K562 (cell line): Measurements from ENCODE around the gene PIEZO2. TPM values are rescaled to one million over a fixed set of nuclear protein-coding genes. Genes with fewer than 3 reads are reported as not detected.
A peak's percentile ranks its signal among the peaks of the same experiment; 100 is the strongest.

Experiments used
- ATAC-seq: fragments of 200-7000 bp; cut with Tn5 transposase; 3 replicates; pipeline ENCODE4 v1.9.1; 2020; ENCODE audit warnings: moderate library complexity
- BruUV-seq: library from RNA; stranded (reverse); fragments of 400-500 nt; replicated peaks from 2 replicates; lab custom pipeline; 2021; lab: Mats Ljungman, UMichigan
- CTCF ChIA-PET: fragments of 300-600 bp; formaldehyde crosslinking; extraction: SDS; loops from one replicate; lab custom pipeline; 2021; ENCODE audit warnings: low intra/inter-chr PET ratio; lab: Yijun Ruan, JAX
- POLR2A ChIA-PET: fragments of 300-600, 350-650 bp; sonication (Branson Sonifier 250); formaldehyde crosslinking; extraction: SDS; loops from one replicate; lab custom pipeline; 2021; ENCODE audit warnings: antibody characterized with exemption, inconsistent platforms; lab: Yijun Ruan, JAX
- DNase-seq, 4 experiments: peaks; one replicate each; pipeline versions ENCODE4 v3.0.0 to v3.0.0-alpha.2; 2011 to 2018; ENCODE audit warnings: low spot score in 3 of 4, mixed read lengths in 3 of 4; ENCODE audit errors: extremely low read depth in 1 of 4
- FAIRE-seq: peaks from 2 replicates; lab custom pipeline; 2011; peaks lifted over from hg19 to GRCh38; lab: Jason Lieb, UNC
- H2AFZ ChIP-seq: 2 replicates; pipeline ENCODE4 v1.6.0; 2011; ENCODE audit warnings: low read depth, low read length, control low read depth, inconsistent platforms
- H3K27ac ChIP-seq: fragments of 200-600 bp; 3 replicates; pipeline ENCODE4 v1.8.0; 2011; ENCODE audit warnings: low read depth, mild to moderate bottlenecking, control low read depth, inconsistent platforms, low read length, moderate library complexity, mixed read lengths; ENCODE audit errors: extremely low read depth
- H3K27me3 ChIP-seq, 2 experiments: fragments of 300-600 bp in 1 of 2; 2 replicates in 1 of 2; 3 replicates in 1 of 2; pipeline versions ENCODE4 v1.6.0 to v1.8.0; 2011; ENCODE audit warnings: inconsistent platforms in 2 of 2, low read length in 2 of 2, mild to moderate bottlenecking in 1 of 2, mixed read lengths in 1 of 2, moderate library complexity in 1 of 2; ENCODE audit not compliant: control insufficient read depth in 2 of 2, insufficient read depth in 2 of 2
- H3K36me3 ChIP-seq: fragments of 300-600 bp; 3 replicates; pipeline ENCODE4 v1.8.0; 2011; ENCODE audit warnings: mild to moderate bottlenecking, low read length, inconsistent platforms; ENCODE audit not compliant: control insufficient read depth, insufficient read depth
- H3K4me1 ChIP-seq, 2 experiments: fragments of 200-600 bp in 1 of 2; replicated peaks in 1 of 2; 2 replicates in 1 of 2; 3 replicates in 1 of 2; pipeline versions ENCODE4 v1.5.1 to v1.8.0; 2011; ENCODE audit warnings: inconsistent platforms in 2 of 2, low read length in 2 of 2, mild to moderate bottlenecking in 1 of 2, mixed read lengths in 1 of 2, moderate library complexity in 1 of 2; ENCODE audit not compliant: control insufficient read depth in 2 of 2, insufficient read depth in 2 of 2
- H3K4me2 ChIP-seq: 2 replicates; pipeline ENCODE4 v1.6.1; 2011; ENCODE audit warnings: low read length, control low read depth, inconsistent platforms, mixed read lengths; ENCODE audit not compliant: insufficient read depth
- H3K4me3 ChIP-seq: fragments of 200-600 bp; sonication (generic), shearing (Covaris generic); 2 replicates; pipeline ENCODE4 v1.5.1; 2016; ENCODE audit warnings: control low read depth, inconsistent platforms
- H3K79me2 ChIP-seq: fragments of 200-600 bp; 3 replicates; pipeline ENCODE4 v1.8.0; 2011; ENCODE audit warnings: low read length, inconsistent platforms; ENCODE audit not compliant: control insufficient read depth, insufficient read depth
- H3K9ac ChIP-seq, 2 experiments: 2 replicates each; pipeline versions ENCODE4 v1.6.0 to v1.6.1; 2011; ENCODE audit warnings: low read depth in 2 of 2, low read length in 2 of 2, control low read depth in 1 of 2, inconsistent platforms in 1 of 2, mild to moderate bottlenecking in 1 of 2, mixed read lengths in 1 of 2; ENCODE audit not compliant: insufficient read depth in 1 of 2
- H3K9me1 ChIP-seq: one replicate; pipeline ENCODE4 v1.6.0; 2011; ENCODE audit warnings: inconsistent platforms, mild to moderate bottlenecking, low read length, moderate library complexity; ENCODE audit not compliant: control insufficient read depth, insufficient read depth
- H3K9me3 ChIP-seq: replicated peaks from 2 replicates; pipeline ENCODE4 v1.5.1; 2011; ENCODE audit warnings: low read depth, low read length, inconsistent platforms; ENCODE audit not compliant: control insufficient read depth, insufficient read depth
- H4K20me1 ChIP-seq: replicated peaks from 2 replicates; pipeline ENCODE4 v1.6.1; 2011; ENCODE audit warnings: low read length, inconsistent platforms, mixed read lengths; ENCODE audit not compliant: control insufficient read depth, insufficient read depth
- ARID1B ChIP-seq: fragments of 450-650 bp; IDR thresholded peaks from 2 replicates; pipeline ENCODE4 v1.6.1; 2016; ENCODE audit warnings: antibody characterized with exemption, mild to moderate bottlenecking, inconsistent platforms
- ARID3A ChIP-seq: IDR thresholded peaks from 2 replicates; pipeline ENCODE4 v1.6.1; 2012; ENCODE audit warnings: low read depth, low read length, improper control_type of control experiment, borderline replicate concordance
- CAMTA2 ChIP-seq: fragments of 250-450 bp; sonication (Bioruptor Pico); conservative IDR thresholded peaks from 2 replicates; pipeline ENCODE4 v1.5.1; 2022
- CBX3 ChIP-seq, 2 experiments: IDR thresholded peaks; 1 replicate in 1 of 2; 2 replicates in 1 of 2; pipeline ENCODE4 v1.6.1; 2012; ENCODE audit warnings: inconsistent platforms in 2 of 2, low read length in 2 of 2, borderline replicate concordance in 1 of 2, control low read depth in 1 of 2
- CTBP1 ChIP-seq: fragments of 450-650 bp; IDR thresholded peaks from 2 replicates; pipeline ENCODE4 v1.6.1; 2016; ENCODE audit warnings: borderline replicate concordance
- FOXJ2 ChIP-seq: fragments of 200-800 bp; sonication (Bioruptor generic); IDR thresholded peaks from 2 replicates; pipeline ENCODE4 v1.6.1; 2016; ENCODE audit warnings: missing genetic modification characterization, missing compliant biosample characterization
- ILK ChIP-seq: fragments of 450-650 bp; IDR thresholded peaks from 2 replicates; pipeline ENCODE4 v1.6.1; 2016; ENCODE audit warnings: missing genetic modification characterization, low read depth, mild to moderate bottlenecking, missing compliant biosample characterization, moderate library complexity, borderline replicate concordance
- KAT2B ChIP-seq: IDR thresholded peaks from one replicate; pipeline ENCODE4 v1.6.1; 2012; ENCODE audit warnings: low read depth, mild to moderate bottlenecking, control low read depth, inconsistent platforms, low read length, moderate library complexity
- MEIS2 ChIP-seq: fragments of 450-650 bp; IDR thresholded peaks from 2 replicates; pipeline ENCODE4 v1.6.1; 2014; ENCODE audit warnings: mild to moderate bottlenecking; ENCODE audit not compliant: partially characterized antibody
- NFIX ChIP-seq: fragments of 250-450 bp; sonication (Bioruptor Pico); IDR thresholded peaks from 2 replicates; pipeline ENCODE4 v1.4.0; 2020; ENCODE audit warnings: low read depth, mild to moderate bottlenecking, moderate library complexity
- NFYB ChIP-seq: IDR thresholded peaks from 2 replicates; pipeline ENCODE4 v1.6.1; 2011; ENCODE audit warnings: mild to moderate bottlenecking, moderate library complexity; ENCODE audit not compliant: insufficient read length; ENCODE audit errors: extremely low read depth
- POLR2A ChIP-seq: fragments of 450-650 bp; conservative IDR thresholded peaks from 2 replicates; pipeline ENCODE4 v1.6.1; 2016
- POLR3A ChIP-seq: IDR thresholded peaks from 2 replicates; pipeline ENCODE4 v1.6.1; 2011; ENCODE audit warnings: borderline replicate concordance, mild to moderate bottlenecking, moderate library complexity; ENCODE audit not compliant: insufficient read length, insufficient read depth; ENCODE audit errors: extremely low read depth
- PPARD ChIP-seq: fragments of 250-450 bp; sonication (Bioruptor Pico); IDR thresholded peaks from 2 replicates; pipeline ENCODE4 v1.8.0; 2022; ENCODE audit warnings: inconsistent platforms, mild to moderate bottlenecking, moderate library complexity
- RBM25 ChIP-seq: fragments of 200-400 bp; formaldehyde crosslinking; IDR thresholded peaks from 2 replicates; pipeline ENCODE4 v1.6.1; 2018; ENCODE audit warnings: low read length, low read depth, moderate library complexity; ENCODE audit not compliant: severe bottlenecking
- SPI1 ChIP-seq: IDR thresholded peaks from 2 replicates; pipeline ENCODE4 v1.6.1; 2011; ENCODE audit warnings: low read depth, low read length, control low read depth, borderline replicate concordance
- ZNF232 ChIP-seq: sonication (generic); formaldehyde crosslinking; IDR thresholded peaks from 2 replicates; pipeline ENCODE4 v1.8.0; 2022; ENCODE audit warnings: mild to moderate bottlenecking, missing genetic modification reagents
- ZNF589 ChIP-seq: fragments of 200-800 bp; sonication (Bioruptor generic); IDR thresholded peaks from 2 replicates; pipeline ENCODE4 v1.6.1; 2016; ENCODE audit warnings: low read depth, missing genetic modification characterization, missing compliant biosample characterization
- WGBS: fragments of 100-300 bp; shearing (Covaris generic); methylation state at CpG from one replicate; pipeline ENCODE4 v1.1.6; 2016; ENCODE audit warnings: low coverage, mixed read lengths; ENCODE audit not compliant: insufficient coverage; ENCODE audit errors: missing lambda C conversion rate; 5-methylcytosine and 5-hydroxymethylcytosine counted together
- in situ Hi-C: fragments of 300-500 bp; cut with MboI; formaldehyde crosslinking; loops from 4 replicates; pipeline ENCODE4 v1.15.0; 2018; ENCODE audit warnings: inconsistent platforms, mixed read lengths
- intact Hi-C: fragments of 100-400 bp; cut with micrococcal nuclease; formaldehyde crosslinking; loops from 2 replicates; pipeline ENCODE4 v1.14.2; 2022
- polyA plus RNA-seq, 8 experiments: library from polyadenylated mRNA; depleted of rRNA in 4 of 8; stranded (reverse) in 5 of 8; unstranded in 3 of 8; fragments of >200 nt; fragmentation: Nextera tagmentation in 2 of 8; fragmentation: Illumina TruSeq in 1 of 8; extraction: Ambion mirVana in 2 of 8; extraction: Trizol in 1 of 8; gene quantifications; 2 replicates each; pipeline versions ENCODE4 v1.2.1 to v1.2.3, GENCODE V29; 2011 to 2014; ENCODE audit warnings: inconsistent platforms in 1 of 8, missing spikeins in 1 of 8
- total RNA-seq, 7 experiments: library from RNA; depleted of rRNA in 6 of 7; stranded (reverse); fragments of >200 nt in 6 of 7; fragmentation: Illumina TruSeq in 2 of 7; extraction: Trizol in 2 of 7; gene quantifications; 2 replicates each; pipeline versions ENCODE4 v1.2.1 to v1.2.3, GENCODE V29; 2011 to 2021; ENCODE audit warnings: low replicate concordance in 1 of 7

Gene PIEZO2
- total and polyA plus RNA-seq, 9 of the 15 experiments (the other 6 are each of a cell fraction or from before 2014, with no cell fraction given) = 0.54 to 4.1 (median 2.0) TPM

DNA sequence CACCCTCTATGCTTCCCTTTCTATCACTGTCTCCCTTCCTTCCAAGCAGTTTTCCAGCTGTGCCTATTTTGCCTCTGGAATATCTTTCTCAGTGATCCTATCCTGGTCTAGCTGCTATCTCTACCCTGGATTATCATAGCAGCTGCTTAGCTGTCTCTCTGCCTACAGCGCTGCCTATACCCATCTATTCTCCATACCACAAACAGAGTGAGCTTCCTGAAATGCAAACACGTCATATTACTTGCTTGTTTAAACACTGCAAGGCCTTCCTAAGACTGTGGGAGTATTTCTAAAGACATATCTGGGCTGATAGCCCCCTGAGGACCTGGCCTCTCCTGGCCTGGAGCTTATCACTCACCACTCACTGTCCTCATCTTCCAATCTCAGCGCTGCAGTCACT lies 403.4 kb downstream of the PIEZO2 start:
- DNase-seq = no peak
- FAIRE-seq = no peak
- intact Hi-C loops (no loop called here), in situ Hi-C loops (no loop called here)
- no peak overlapping the region for H3K4me3 ChIP-seq
- no peaks in the 10 kb centered on the region for H3K79me2 ChIP-seq
- H3K36me3 ChIP-seq = no peaks in the 10 kb centered on the region
- no peaks in the 10 kb centered on the region for H4K20me1 ChIP-seq
- WGBS = 0% methylated on average over 3 of the region's 3 CpGs
- CTCF ChIA-PET = no interaction called here
- no peak overlapping the region for H3K4me2 ChIP-seq
- TF ChIP-seq CTBP1 (0 out of 2 replicates have a peak, but pooled peaks have one; percentile 18), ZNF589 (no peak), MEIS2 (peak; percentile 27), POLR2A (no peak), ARID1B (no peak), NFYB (no peak), ZNF232 (CRISPR knock-in tag) (no peak), CAMTA2 (no peak), NFIX (CRISPR knock-in tag) (no peak)
- no peak for ATAC-seq
- BruUV-seq = no TSS peak
- POLR2A ChIA-PET = no interaction called here
- H3K9me1 ChIP-seq = no peaks in the 10 kb centered on the region
- no peak overlapping the region for H3K27ac ChIP-seq
- H3K4me1 ChIP-seq = no peaks in the 10 kb centered on the region
- no peak overlapping the region for H3K9ac ChIP-seq
- H2AFZ ChIP-seq = no peak overlapping the region
- no peaks in the 10 kb centered on the region for H3K9me3 ChIP-seq
- peaks cover 0 to 13% of the 10 kb centered on the region in 2 experiments; a peak in 2 of 5 replicates for H3K27me3 ChIP-seq

- no peaks in the 10 kb centered on the region for H3K79me2 ChIP-seq
- no peak overlapping the region for H3K27ac ChIP-seq
- H3K9me1 ChIP-seq = no peaks in the 10 kb centered on the region
- no peaks in the 10 kb centered on the region for H3K36me3 ChIP-seq
- H3K4me2 ChIP-seq = no peak overlapping the region
- H2AFZ ChIP-seq = no peak overlapping the region
- H3K9ac ChIP-seq = no peak overlapping the region
- WGBS = 0% methylated on average over 8 of the region's 8 CpGs
- no peak for ATAC-seq
- FAIRE-seq = no peak
- intact Hi-C loops = no loop called here
- ChIA-PET CTCF (no interaction called here), POLR2A (no interaction called here)
- in situ Hi-C loops = no loop called here
- H3K4me3 ChIP-seq = no peak overlapping the region
- H3K9me3 ChIP-seq = no peaks in the 10 kb centered on the region
- no peak for DNase-seq
- no TSS peak for BruUV-seq
- no peaks in the 10 kb centered on the region for H3K4me1 ChIP-seq
- H4K20me1 ChIP-seq = no peaks in the 10 kb centered on the region
- peaks cover 0 to 13% of the 10 kb centered on the region in 2 experiments; a peak in 2 of 5 replicates for H3K27me3 ChIP-seq
- TF ChIP-seq ILK (tag) = no peak
- no peak for TF ChIP-seq SPI1
- TF ChIP-seq ARID3A = no peak
- no peak for TF ChIP-seq POLR3A
- no peak for TF ChIP-seq PPARD
- TF ChIP-seq KAT2B = no peak
- TF ChIP-seq FOXJ2 (tag) = no peak
- no peak for TF ChIP-seq CBX3 (IDR thresholded peaks at IDR 0.05; ENCODE audit: borderline replicate concordance in 1 of 2, low read length in 2 of 2)
- TF ChIP-seq RBM25 = no peak
Measured at GRCh38 chr18:10745219-10745618, 404.1 kb downstream of the PIEZO2 start.
